GM12878 (cell line): ENCODE measurements around the gene HAPLN2. TPM values are rescaled to one million over a fixed set of nuclear protein-coding genes. Genes with fewer than 3 reads are reported as not detected.

ENCODE experiments used
- ATAC-seq: fragments of 200-7000 bp; cut with Tn5 transposase; 3 replicates; pipeline ENCODE4 v1.9.1; 2020; ENCODE audit warnings: mild to moderate bottlenecking, moderate library complexity
- BruUV-seq: library from RNA; stranded (reverse); fragments of 400-500 nt; replicated peaks from 2 replicates; lab custom pipeline; 2021; lab: Mats Ljungman, UMichigan
- CTCF ChIA-PET: fragments of 300-600 bp; sonication (Branson Sonifier 250); formaldehyde crosslinking; extraction: SDS; loops from one replicate; lab custom pipeline; 2021; ENCODE audit warnings: inconsistent platforms; lab: Yijun Ruan, JAX
- POLR2A ChIA-PET: fragments of 350-600 bp; formaldehyde crosslinking; extraction: SDS; loops from one replicate; lab custom pipeline; 2021; ENCODE audit warnings: inconsistent platforms; lab: Charles Lee
- RAD21 ChIA-PET: fragments of 300-600 bp; sonication (Branson Sonifier 250); formaldehyde crosslinking; loops from one replicate; lab custom pipeline; 2023; ENCODE audit warnings: antibody characterized with exemption; ENCODE audit not compliant: unreplicated experiment; lab: Charles Lee
- SMC1A ChIA-PET: fragments of 300-600 bp; sonication (Branson Sonifier 250); formaldehyde crosslinking; loops from one replicate; lab custom pipeline; 2023; ENCODE audit not compliant: unreplicated experiment, uncharacterized antibody; lab: Charles Lee
- DNase-seq: peaks from one replicate; pipeline ENCODE4 v3.0.0-alpha.2; 2011; ENCODE audit warnings: low read depth, low spot score
- FAIRE-seq: peaks from 3 replicates; lab custom pipeline; 2011; peaks lifted over from hg19 to GRCh38; lab: Jason Lieb, UNC
- H2AFZ ChIP-seq: 2 replicates; pipeline ENCODE4 v1.6.0; 2011; ENCODE audit warnings: low read depth, low read length, control low read depth; ENCODE audit not compliant: control insufficient read depth
- H3K27ac ChIP-seq: 2 replicates; pipeline ENCODE4 v1.5.1; 2011; ENCODE audit warnings: control low read depth; ENCODE audit not compliant: control insufficient read depth, insufficient read depth
- H3K27me3 ChIP-seq, 2 experiments: replicated peaks in 1 of 2; 2 replicates each; pipeline versions ENCODE4 v1.6.0 to v1.6.1; 2011; ENCODE audit warnings: low read length in 1 of 2; ENCODE audit not compliant: control insufficient read depth in 2 of 2, insufficient read depth in 2 of 2
- H3K36me3 ChIP-seq, 2 experiments: 2 replicates each; pipeline ENCODE4 v1.5.1; 2011; ENCODE audit warnings: low read length in 1 of 2; ENCODE audit not compliant: control insufficient read depth in 2 of 2, insufficient read depth in 2 of 2
- H3K4me1 ChIP-seq: 2 replicates; pipeline ENCODE4 v1.6.1; 2011; ENCODE audit warnings: mild to moderate bottlenecking, low read length, moderate library complexity, mixed read lengths; ENCODE audit not compliant: control insufficient read depth, insufficient read depth
- H3K4me2 ChIP-seq: 2 replicates; pipeline ENCODE4 v1.6.0; 2011; ENCODE audit warnings: control low read depth; ENCODE audit not compliant: control insufficient read depth, insufficient read depth
- H3K4me3 ChIP-seq: fragments of 200-600 bp; sonication (generic); 2 replicates; pipeline ENCODE4 v1.5.1; 2016
- H3K79me2 ChIP-seq: 2 replicates; pipeline ENCODE4 v1.6.0; 2011; ENCODE audit warnings: low read length; ENCODE audit not compliant: control insufficient read depth, insufficient read depth
- H3K9ac ChIP-seq: 2 replicates; pipeline ENCODE4 v1.8.0; 2011; ENCODE audit warnings: low read length, control low read depth, mixed read lengths; ENCODE audit not compliant: control insufficient read depth, insufficient read depth
- H3K9me3 ChIP-seq: replicated peaks from 3 replicates; pipeline ENCODE4 v1.5.1; 2011; ENCODE audit warnings: mild to moderate bottlenecking, low read length; ENCODE audit not compliant: control insufficient read depth, insufficient read depth
- H4K20me1 ChIP-seq: 2 replicates; pipeline ENCODE4 v1.6.0; 2011; ENCODE audit not compliant: control insufficient read depth, insufficient read depth
- CREM ChIP-seq: IDR thresholded peaks from 2 replicates; pipeline ENCODE4 v1.6.1; 2014; ENCODE audit warnings: antibody characterized with exemption, low read depth
- ETV6 ChIP-seq, 2 experiments: fragments of 450-650 bp in 1 of 2; IDR thresholded peaks in 1 of 2; conservative IDR thresholded peaks in 1 of 2; 2 replicates each; pipeline ENCODE4 v1.6.1; 2014; ENCODE audit warnings: antibody characterized with exemption in 1 of 2, borderline replicate concordance in 1 of 2, low read depth in 1 of 2, mild to moderate bottlenecking in 1 of 2, moderate library complexity in 1 of 2
- FOXM1 ChIP-seq: IDR thresholded peaks from 2 replicates; pipeline ENCODE4 v1.6.1; 2012; ENCODE audit warnings: low read depth, mild to moderate bottlenecking, inconsistent platforms, low read length, moderate library complexity
- HDAC6 ChIP-seq: fragments of 200-600 bp; sonication (generic); IDR thresholded peaks from one replicate; pipeline ENCODE4 v1.8.0; 2017; ENCODE audit warnings: antibody characterized with exemption; ENCODE audit not compliant: unreplicated experiment
- IRF4 ChIP-seq: IDR thresholded peaks from 2 replicates; pipeline ENCODE4 v1.6.1; 2011; ENCODE audit warnings: low read depth, low read length
- MYC ChIP-seq: IDR thresholded peaks from 2 replicates; pipeline ENCODE4 v1.6.1; 2011; ENCODE audit warnings: mild to moderate bottlenecking, low read length, moderate library complexity, inconsistent platforms; ENCODE audit not compliant: insufficient read depth, insufficient replicate concordance, insufficient read length, severe bottlenecking
- PAX5 ChIP-seq: IDR thresholded peaks from 2 replicates; pipeline ENCODE4 v1.6.1; 2011; ENCODE audit warnings: low read depth, low read length, borderline replicate concordance
- POLR2A ChIP-seq: IDR thresholded peaks from 2 replicates; pipeline ENCODE4 v1.6.1; 2011; ENCODE audit warnings: low read depth, mild to moderate bottlenecking, low read length
- RB1 ChIP-seq: fragments of 450-650 bp; formaldehyde crosslinking; IDR thresholded peaks from 2 replicates; pipeline ENCODE4 v1.6.1; 2017; ENCODE audit warnings: mild to moderate bottlenecking, borderline replicate concordance
- TAF1 ChIP-seq: IDR thresholded peaks from 2 replicates; pipeline ENCODE4 v1.6.1; 2011; ENCODE audit warnings: mild to moderate bottlenecking, low read depth, low read length, borderline replicate concordance
- TBL1XR1 ChIP-seq: IDR thresholded peaks from 2 replicates; pipeline ENCODE4 v1.6.1; 2012; ENCODE audit warnings: low read depth, low read length, improper control_type of control experiment
- YY1 ChIP-seq: IDR thresholded peaks from 2 replicates; pipeline ENCODE4 v1.6.1; 2011; ENCODE audit warnings: low read depth, mild to moderate bottlenecking, low read length
- ZBED1 ChIP-seq: IDR thresholded peaks from 2 replicates; pipeline ENCODE4 v1.6.1; 2016; ENCODE audit warnings: borderline replicate concordance
- ZBTB33 ChIP-seq: fragments of 450-650 bp; IDR thresholded peaks from 2 replicates; pipeline ENCODE4 v1.6.1; 2017; ENCODE audit warnings: mild to moderate bottlenecking
- ZZZ3 ChIP-seq: IDR thresholded peaks from 2 replicates; pipeline ENCODE4 v1.6.1; 2011; ENCODE audit warnings: low read depth; ENCODE audit not compliant: control insufficient read depth, insufficient read length
- WGBS: methylation state at CpG from one replicate; pipeline ENCODE4 v1.1.6; 2016; ENCODE audit warnings: low lambda C conversion rate; ENCODE audit not compliant: insufficient replicate concordance, insufficient coverage; ENCODE audit errors: missing lambda C conversion rate; 5-methylcytosine and 5-hydroxymethylcytosine counted together
- in situ Hi-C: fragments of 300-500 bp; cut with MboI; formaldehyde crosslinking; loops from 9 replicates; pipeline ENCODE4 v1.14.3; 2018; ENCODE audit warnings: mixed read lengths
- intact Hi-C: fragments of 100-400 bp; cut with micrococcal nuclease; formaldehyde crosslinking; loops from one replicate; pipeline ENCODE4 v1.14.2; 2022; ENCODE audit not compliant: unreplicated experiment
- polyA plus RNA-seq, 11 experiments: library from polyadenylated mRNA; depleted of rRNA in 4 of 11; unstranded in 6 of 11; stranded (reverse) in 5 of 11; fragments of >200 nt; fragmentation: Nextera tagmentation in 4 of 11; fragmentation: Illumina TruSeq in 1 of 11; extraction: Ambion mirVana in 4 of 11; extraction: Trizol in 1 of 11; gene quantifications; 1 replicate in 1 of 11; 2 replicates in 10 of 11; pipeline versions ENCODE4 v1.2.1 to v1.2.3, GENCODE V29; 2011 to 2016; ENCODE audit warnings: inconsistent platforms in 2 of 11, missing spikeins in 2 of 11, low read depth in 1 of 11
- total RNA-seq, 4 experiments: library from RNA; depleted of rRNA in 3 of 4; stranded (reverse); fragments of >200 nt in 3 of 4; fragmentation: Illumina TruSeq in 1 of 4; extraction: Trizol in 1 of 4; gene quantifications; 2 replicates each; pipeline versions ENCODE4 v1.2.1 to v1.2.3, GENCODE V29; 2013 to 2021
- TF ChIP-seq, protein P1 (sequence below): fragments of 450-650 bp; IDR thresholded peaks from 2 replicates; pipeline ENCODE4 v1.6.1; 2016; ENCODE audit warnings: mild to moderate bottlenecking

The HAPLN2 gene
- total and polyA plus RNA-seq, 10 of the 15 experiments (the other 5 are each of a cell fraction or from before 2014, with no cell fraction given) = 0.15 to 0.24 TPM; not detected in 8

GRCh38 chr1:156646738-156647211 is 27.6 kb downstream of the HAPLN2 start:
- TF ChIP-seq MYC = no peak
- no peak for TF ChIP-seq ZBED1
- no peak for TF ChIP-seq POLR2A
- TF ChIP-seq, protein P1, sequence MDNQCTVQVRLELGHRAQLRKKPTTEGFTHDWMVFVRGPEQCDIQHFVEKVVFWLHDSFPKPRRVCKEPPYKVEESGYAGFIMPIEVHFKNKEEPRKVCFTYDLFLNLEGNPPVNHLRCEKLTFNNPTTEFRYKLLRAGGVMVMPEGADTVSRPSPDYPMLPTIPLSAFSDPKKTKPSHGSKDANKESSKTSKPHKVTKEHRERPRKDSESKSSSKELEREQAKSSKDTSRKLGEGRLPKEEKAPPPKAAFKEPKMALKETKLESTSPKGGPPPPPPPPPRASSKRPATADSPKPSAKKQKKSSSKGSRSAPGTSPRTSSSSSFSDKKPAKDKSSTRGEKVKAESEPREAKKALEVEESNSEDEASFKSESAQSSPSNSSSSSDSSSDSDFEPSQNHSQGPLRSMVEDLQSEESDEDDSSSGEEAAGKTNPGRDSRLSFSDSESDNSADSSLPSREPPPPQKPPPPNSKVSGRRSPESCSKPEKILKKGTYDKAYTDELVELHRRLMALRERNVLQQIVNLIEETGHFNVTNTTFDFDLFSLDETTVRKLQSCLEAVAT = no peak
- no peak for TF ChIP-seq FOXM1
- no peak for TF ChIP-seq RB1
- H3K4me3 ChIP-seq = no peak overlapping the region
- intact Hi-C loops = no loop called here
- BruUV-seq = no TSS peak
- no peak overlapping the region for H3K27ac ChIP-seq
- H3K4me2 ChIP-seq = no peak overlapping the region
- DNase-seq (no peak), FAIRE-seq (no peak), ATAC-seq (no peak)
- H4K20me1 ChIP-seq = no peaks in the 10 kb centered on the region; the same call in 1 of the 2 replicates
- H3K4me1 ChIP-seq = peaks cover 8% of the 10 kb centered on the region
- WGBS = 80% methylated on average over 39 of the region's 51 CpGs
- H3K36me3 ChIP-seq = no peaks in the 10 kb centered on the region
- H3K27me3 ChIP-seq = no peaks in the 10 kb centered on the region; a peak in 1 of 4 replicates
- no peaks in the 10 kb centered on the region for H3K9me3 ChIP-seq
- ChIA-PET CTCF (no interaction called here), RAD21 (no interaction called here), POLR2A (no interaction called here), SMC1A (no interaction called here)
- H3K79me2 ChIP-seq = no peaks in the 10 kb centered on the region
- H3K9ac ChIP-seq = no peak overlapping the region
- H2AFZ ChIP-seq = no peak overlapping the region
- in situ Hi-C loops = no loop called here

DNA sequence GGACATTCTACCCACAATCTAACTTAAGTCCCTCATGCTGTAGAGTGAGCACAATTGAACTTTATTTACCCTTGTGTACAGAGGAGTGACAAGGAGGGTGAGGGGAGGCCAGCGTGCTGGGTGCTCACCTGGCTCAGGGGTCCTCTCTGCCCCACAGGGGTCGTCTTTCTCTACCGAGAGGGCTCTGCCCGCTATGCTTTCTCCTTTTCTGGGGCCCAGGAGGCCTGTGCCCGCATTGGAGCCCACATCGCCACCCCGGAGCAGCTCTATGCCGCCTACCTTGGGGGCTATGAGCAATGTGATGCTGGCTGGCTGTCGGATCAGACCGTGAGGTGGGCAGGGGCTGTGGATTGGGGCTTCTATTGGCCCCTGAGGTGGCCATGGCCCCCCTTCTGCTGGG is 28.1 kb downstream of the HAPLN2 start:
- 71% methylated on average over 10 of the region's 10 CpGs for WGBS
- Histone ChIP-seq H3K27ac (no peak overlapping the region), H3K27me3 (no peaks in the 10 kb centered on the region; a peak in 1 of 4 replicates), H3K36me3 (no peaks in the 10 kb centered on the region), H3K79me2 (no peaks in the 10 kb centered on the region), H3K4me3 (no peak overlapping the region), H3K4me1 (peaks cover 8% of the 10 kb centered on the region), H2AFZ (no peak overlapping the region), H4K20me1 (no peaks in the 10 kb centered on the region; the same call in 1 of the 2 replicates), H3K4me2 (no peak overlapping the region), H3K9ac (no peak overlapping the region), H3K9me3 (no peaks in the 10 kb centered on the region)
- in situ Hi-C loops = no loop called here
- ChIA-PET POLR2A (no interaction called here), CTCF (interaction anchor here (0.6 to 2.8 kb wide), 2 partner anchors 11 to 43 kb away, joined by 3 to 17 read pairs; no protein-coding TSS in a partner anchor), RAD21 (no interaction called here), SMC1A (no interaction called here)
- intact Hi-C loops = no loop called here
- ATAC-seq (no peak), FAIRE-seq (no peak), DNase-seq (no peak)
- TF ChIP-seq CREM (no peak), IRF4 (no peak), ZBTB33 (no peak), TAF1 (no peak), PAX5 (no peak), ETV6 (conservative IDR thresholded peaks at IDR 0.05 in 1 of 2, IDR thresholded peaks at IDR 0.05 in 1 of 2; ENCODE audit: borderline replicate concordance in 1 of 2, low read depth in 1 of 2) (no peak), HDAC6 (no peak), ZZZ3 (no peak), TBL1XR1 (no peak), YY1 (no peak)
- no TSS peak for BruUV-seq
